ENCODE results near the gene MYO1D.

DNA sequence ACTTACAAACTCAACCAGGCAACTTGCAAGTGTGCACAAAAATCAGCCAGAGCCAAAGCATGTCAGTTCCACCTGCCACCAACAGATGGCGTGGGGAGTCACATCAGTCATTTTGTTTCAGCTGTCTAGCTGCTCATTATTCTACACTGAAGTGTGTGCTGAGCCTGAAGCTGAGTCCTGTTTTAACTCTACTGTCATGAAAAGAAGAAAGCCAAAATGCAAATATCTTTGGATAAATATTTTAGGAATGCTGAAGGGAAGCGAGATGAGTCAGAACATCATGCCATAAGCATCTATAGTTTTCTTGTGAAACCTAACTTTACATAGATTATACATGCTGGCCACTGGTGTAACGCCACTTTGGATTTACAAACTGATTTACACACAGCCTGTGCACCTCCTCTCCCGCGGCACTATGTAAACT lies 217.5 kb downstream of the MYO1D start:
- TF ChIP-seq EP300 (IDR thresholded peaks at IDR 0.05) (no peak), POLR2AphosphoS5 (IDR thresholded peaks at IDR 0.05) (no peak)
- TF ChIP-seq, protein P1, sequence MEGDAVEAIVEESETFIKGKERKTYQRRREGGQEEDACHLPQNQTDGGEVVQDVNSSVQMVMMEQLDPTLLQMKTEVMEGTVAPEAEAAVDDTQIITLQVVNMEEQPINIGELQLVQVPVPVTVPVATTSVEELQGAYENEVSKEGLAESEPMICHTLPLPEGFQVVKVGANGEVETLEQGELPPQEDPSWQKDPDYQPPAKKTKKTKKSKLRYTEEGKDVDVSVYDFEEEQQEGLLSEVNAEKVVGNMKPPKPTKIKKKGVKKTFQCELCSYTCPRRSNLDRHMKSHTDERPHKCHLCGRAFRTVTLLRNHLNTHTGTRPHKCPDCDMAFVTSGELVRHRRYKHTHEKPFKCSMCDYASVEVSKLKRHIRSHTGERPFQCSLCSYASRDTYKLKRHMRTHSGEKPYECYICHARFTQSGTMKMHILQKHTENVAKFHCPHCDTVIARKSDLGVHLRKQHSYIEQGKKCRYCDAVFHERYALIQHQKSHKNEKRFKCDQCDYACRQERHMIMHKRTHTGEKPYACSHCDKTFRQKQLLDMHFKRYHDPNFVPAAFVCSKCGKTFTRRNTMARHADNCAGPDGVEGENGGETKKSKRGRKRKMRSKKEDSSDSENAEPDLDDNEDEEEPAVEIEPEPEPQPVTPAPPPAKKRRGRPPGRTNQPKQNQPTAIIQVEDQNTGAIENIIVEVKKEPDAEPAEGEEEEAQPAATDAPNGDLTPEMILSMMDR (IDR thresholded peaks at IDR 0.05): peak; percentile 8 to 86 (median 72)
